Measurements from ENCODE around the gene PPP3CA.

GRCh38 chr4:101346351-101347266 is 717 bp downstream of the PPP3CA start:
- TF ChIP-seq CTCF (IDR thresholded peaks at IDR 0.05) (no peak), POLR2AphosphoS5 (IDR thresholded peaks at IDR 0.05; ENCODE audit: low read depth, low read length) (no peak), REST (IDR thresholded peaks at IDR 0.05; ENCODE audit: insufficient read depth in 1 of 2, low read depth in 2 of 2, low read length in 1 of 2) (no peak), SIN3A (IDR thresholded peaks at IDR 0.05; ENCODE audit: borderline replicate concordance, insufficient read depth, low read depth, low read length) (no peak)
